CD1c-positive myeloid dendritic cell (primary cell): ENCODE data around the gene RAPGEF4.
"Not testable (repeated sequence)": the region's sequence is repeated elsewhere in the genome, so short reads cannot be mapped to it uniquely, and the experiment has no call there.

Experiments
- DNase-seq: peaks from one replicate; pipeline ENCODE4 v3.0.0-alpha.2; 2016; ENCODE audit errors: extremely low spot score

The RAPGEF4 gene

DNA sequence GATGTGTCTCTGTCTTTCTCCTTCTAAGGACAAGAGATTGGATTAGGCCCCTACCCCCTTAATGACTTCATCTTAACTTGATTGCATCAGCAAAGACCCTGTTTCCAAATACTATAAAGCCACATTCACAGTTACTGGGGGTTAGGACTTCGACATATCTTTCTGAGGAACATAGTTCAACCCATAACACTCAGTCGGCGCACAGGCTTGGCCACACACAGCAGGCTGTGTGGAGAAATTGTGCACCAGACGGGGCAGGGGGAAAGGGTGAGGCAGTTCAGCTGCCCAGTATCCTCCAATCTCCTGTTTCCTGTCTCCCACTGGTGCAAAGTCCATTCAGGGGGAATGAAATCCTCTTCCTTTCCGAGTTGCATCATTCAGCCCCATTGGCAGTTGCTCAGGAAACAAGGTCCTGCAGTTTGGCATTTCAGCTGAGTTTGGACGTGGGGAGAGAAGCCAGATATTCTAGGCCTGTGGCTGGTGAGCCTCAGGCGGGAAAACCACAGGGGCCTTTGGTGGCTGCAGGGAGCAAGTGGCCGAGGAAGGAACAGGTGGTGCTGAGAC, 9.4 kb upstream of the RAPGEF4 start:
- DNase-seq = no peak

GRCh38 chr2:172730411-172730810, 5.2 kb upstream of the RAPGEF4 start:
- DNase-seq = no peak

DNA sequence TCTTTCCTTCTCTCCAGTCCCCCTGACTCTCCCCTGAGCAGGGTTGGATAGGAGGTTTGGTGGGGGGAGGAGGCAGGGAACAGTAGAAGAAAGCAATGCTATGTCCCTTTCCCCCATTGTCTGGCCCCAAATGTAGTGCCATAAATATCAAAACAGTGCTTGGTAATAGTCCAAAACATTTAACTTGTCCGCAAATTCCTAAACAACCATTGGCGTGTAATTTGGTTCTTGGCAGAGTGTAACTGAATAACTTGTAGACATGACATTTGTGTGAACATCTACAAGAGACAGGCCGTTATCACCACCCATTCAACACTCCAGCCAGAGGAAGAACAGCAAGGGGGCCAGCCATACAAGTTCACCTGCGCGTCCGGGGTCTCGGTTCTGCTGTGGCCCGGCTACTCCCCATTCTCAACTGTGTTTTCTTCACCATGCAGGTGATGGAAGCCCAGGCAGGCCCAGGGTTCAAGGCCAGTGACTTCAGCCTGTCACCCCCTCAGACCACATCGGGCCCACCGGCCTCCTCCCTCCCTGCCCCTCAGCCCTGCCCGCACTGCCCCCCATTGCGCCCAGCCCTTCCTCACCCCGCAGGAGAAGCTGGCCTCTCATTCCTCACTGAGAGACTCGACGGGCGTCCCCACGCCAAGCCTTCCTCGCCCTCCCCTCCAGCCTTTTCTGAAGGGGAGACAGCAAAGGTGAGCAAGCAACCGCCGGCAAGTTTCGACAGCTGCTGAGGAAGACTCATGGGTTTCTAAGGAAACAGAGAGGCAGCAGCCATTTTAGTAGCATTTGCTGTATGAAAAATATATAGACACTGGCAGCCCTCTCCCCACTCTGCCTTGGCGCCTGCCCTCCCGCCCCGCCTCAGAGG, 699 bp upstream of the RAPGEF4 start:
- no peak for DNase-seq

GRCh38 chr2:172736424-172737174, 954 bp downstream of the RAPGEF4 start:
- DNase-seq = no peak

DNA sequence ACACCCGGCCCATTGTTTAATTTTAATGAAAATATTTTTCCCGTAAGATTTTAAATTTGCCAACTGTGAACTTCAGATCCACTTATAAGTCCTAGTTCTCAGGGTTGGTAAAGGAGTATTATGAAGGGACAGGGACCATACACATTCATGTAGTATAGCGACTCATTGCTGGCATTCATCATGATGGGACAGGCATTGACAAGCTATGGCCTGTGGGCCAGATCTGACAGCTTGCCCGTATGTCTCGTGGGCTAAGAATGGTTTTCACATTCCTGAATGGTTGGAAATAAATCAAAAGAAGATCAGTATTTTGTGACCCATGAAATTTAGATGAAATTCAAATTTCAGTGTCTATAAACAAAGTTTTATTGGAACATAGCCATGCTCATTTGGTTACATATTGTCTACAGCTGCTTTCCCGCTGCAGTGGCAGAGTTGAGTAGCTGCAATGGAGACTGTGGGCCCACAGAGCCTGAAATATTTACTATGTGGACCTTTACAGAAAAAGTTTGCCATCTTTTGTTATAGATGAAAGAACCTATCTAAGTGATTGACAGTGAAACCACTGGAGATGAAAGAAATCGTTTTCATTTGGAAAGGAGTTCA, 4.1 kb downstream of the RAPGEF4 start:
- no peak for DNase-seq

- DNase-seq = no peak
Observed at GRCh38 chr2:172740856-172741255, 5.2 kb downstream of the RAPGEF4 start.

DNA sequence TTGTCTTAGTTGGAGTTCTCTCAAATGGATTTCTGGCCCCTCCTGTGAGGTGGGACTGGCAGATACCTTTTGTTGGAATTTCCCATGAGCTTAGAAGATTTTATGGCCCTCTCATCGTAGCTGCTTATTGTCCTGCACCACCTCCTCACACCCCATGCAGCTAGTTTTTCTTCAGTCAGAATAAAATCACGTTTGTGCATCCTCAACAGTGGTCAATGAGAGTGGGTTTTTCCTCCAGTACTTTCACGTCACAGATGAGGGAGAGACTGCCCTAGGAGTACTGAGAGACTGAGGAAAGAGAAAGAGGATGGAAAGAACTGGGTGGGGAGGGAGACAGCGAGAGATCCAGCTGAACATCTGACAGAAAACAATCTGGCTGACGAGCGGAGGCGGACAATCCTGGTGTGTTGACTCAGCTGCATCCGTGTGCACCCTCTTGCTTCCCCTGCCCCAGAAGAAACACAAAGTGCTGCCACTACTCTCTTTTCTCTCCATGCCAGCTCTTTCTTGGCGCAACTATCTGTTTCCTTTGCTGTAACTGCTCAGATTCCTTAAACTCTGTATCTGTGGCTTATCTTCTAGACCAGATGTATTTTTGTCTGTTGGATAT, 7.4 kb downstream of the RAPGEF4 start:
- DNase-seq = no peak

DNA sequence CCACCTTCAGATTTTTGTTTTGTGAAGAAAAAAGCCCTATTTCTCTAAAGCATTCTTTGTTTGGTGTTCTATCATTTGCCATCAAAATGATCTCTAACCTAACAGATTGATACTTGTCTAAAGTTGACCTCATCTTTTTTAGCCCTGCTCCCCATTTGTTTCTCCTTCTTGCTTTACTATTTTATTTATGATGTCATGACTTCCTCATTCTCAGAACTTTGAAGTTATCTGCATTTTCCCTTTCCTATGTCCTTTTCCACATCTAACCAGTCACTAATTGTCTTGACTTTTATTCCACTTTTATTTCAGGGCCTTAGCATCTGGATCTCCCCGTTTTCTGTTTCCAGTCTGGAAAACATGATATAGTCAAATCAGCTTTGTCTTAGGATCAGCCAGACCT, 8.3 kb downstream of the RAPGEF4 start:
- DNase-seq = no peak

DNA sequence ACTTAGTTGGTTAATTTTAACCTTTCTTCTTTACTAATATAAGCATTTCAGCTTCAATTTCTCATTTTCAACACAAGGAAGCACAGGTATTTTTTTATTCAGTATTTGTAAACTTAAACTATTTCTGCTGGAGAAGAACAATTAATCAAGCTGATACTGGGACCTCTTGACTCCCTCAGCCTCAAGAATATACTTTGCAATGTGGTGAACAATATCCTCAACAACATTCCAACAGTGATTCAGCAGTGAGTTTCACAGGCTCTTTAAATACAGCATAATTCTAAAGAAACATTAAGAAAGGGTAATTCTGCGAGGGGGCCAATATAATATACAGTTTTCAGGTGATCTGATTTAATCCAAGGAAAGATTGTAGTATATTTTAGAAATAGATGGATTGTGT, 10.0 kb downstream of the RAPGEF4 start:
- DNase-seq = no peak

DNA sequence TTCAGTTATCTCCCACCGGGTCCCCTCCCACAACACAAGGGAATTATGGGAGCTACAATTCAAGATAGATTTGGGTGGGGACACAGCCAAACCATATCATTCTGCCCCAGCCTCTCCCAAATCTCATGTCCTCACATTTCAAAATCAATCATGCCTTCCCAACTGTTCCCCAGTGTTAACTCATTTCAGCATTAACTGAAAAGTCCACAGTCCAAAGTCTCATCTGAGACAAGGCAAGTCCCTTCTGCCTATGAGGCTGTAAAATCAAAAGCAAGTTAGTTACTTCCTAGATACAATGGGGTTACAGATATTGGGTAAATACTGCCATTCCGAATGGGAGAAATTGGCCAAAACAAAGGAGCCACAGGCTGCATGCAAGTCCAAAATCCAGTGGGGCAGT, 12.9 kb downstream of the RAPGEF4 start:
- DNase-seq = not testable (repeated sequence)

- no peak for DNase-seq
Observed at GRCh38 chr2:172749388-172749787, 13.7 kb downstream of the RAPGEF4 start.

DNA sequence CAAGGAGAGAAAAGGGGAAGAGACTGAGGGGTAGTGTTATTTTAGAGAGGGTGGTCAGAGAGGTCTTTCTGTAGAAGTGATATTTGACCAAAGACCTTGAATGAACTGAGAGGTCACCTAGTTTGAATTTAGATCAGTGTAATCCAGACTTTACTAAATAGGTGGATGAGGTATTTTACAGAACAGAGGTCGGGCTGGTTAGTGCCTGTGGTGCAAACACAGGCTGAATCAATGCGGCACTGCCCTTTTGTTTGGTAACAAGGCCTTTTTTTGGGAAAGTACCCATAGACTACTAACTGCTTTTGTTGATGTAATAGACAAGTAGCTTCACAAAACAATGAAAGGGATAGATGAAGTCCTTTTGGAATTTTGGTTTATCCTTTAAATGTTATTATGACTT, 15.9 kb downstream of the RAPGEF4 start:
- DNase-seq = no peak

GRCh38 chr2:172753610-172754009, 18.0 kb downstream of the RAPGEF4 start:
- peak; percentile 11 for DNase-seq

- DNase-seq = no peak
Observed at GRCh38 chr2:172759441-172759840, 23.8 kb downstream of the RAPGEF4 start.

- no peak for DNase-seq
Observed at GRCh38 chr2:172761306-172761705, 25.7 kb downstream of the RAPGEF4 start.

GRCh38 chr2:172762574-172762973, 26.9 kb downstream of the RAPGEF4 start:
- DNase-seq = no peak

DNA sequence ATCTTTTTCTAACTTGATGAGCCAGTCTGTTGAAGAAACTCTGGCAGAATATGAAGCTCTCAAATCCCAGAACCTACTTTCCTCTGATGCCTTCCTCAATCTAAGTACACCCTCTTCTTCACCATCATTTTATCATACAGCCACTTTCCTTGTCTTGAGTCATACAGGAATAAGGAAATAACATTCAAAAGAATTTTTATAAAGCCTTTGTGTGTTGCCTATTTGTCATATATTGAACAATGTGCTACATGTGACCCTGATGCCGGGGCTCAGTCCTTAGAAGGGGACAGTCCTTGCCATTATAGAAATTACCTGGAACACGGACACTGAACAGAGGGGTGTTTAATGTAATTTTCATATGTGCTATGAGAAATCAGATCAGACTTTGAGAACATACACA, 27.4 kb downstream of the RAPGEF4 start:
- no peak for DNase-seq

- DNase-seq = no peak
Observed at GRCh38 chr2:172765662-172766061, 30.0 kb downstream of the RAPGEF4 start.

DNA sequence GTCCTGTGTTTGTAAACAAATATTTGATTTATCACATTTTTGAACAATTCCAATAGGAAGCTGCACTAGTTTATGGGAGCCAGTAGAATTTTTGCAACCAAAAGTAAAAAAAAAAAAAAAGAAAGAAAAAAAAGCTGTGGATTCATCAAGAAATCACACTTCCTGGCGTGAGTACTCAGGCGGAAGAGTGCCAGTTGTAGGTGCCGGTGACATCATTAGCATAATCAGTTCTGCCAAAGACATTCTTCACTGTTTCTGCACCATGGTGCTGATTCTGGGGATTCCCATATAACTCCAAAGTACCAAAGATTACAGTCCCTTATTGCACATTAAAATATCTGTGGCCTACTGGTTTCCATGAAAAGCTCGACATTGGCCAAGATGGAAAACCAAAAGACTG, 32.8 kb downstream of the RAPGEF4 start:
- no peak for DNase-seq

DNA sequence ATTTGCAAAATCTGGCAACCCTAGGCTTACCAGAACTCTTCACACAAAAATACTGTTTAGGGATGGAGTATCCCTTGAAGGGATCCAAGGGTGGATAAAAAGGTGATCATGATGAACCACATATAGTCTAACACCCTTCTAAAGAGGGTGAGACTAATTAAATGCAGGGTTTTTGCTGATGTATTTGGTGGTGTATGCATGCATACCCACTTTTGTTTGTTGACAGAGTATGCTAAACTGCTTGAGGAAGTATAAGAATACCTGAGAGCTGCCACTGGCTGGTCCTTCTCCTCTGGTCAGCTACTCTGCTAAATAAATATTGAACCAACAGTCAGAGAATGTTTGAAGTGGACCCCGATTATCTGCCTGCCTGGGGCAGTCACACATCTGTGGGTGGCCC, 34.2 kb downstream of the RAPGEF4 start:
- no peak for DNase-seq

DNA sequence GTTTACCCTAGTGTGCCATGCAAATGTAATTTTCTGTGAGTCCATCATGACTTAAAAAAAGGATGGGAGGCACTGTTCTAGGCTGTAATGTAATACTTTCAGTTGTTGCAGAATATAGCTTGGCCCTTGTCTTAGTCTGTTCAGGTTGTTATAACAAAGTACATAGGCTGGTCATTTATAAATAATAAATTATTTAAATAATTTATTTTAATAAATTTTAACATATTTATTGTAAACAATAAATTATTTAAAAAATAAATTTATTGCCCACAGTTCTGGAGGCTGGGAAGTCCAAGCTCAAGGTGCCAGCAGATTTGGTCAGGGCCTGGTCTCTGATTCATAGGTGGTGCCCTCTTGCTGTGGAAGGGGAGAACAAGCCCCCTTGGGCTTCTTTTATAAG, 35.2 kb downstream of the RAPGEF4 start:
- DNase-seq = no peak

DNA sequence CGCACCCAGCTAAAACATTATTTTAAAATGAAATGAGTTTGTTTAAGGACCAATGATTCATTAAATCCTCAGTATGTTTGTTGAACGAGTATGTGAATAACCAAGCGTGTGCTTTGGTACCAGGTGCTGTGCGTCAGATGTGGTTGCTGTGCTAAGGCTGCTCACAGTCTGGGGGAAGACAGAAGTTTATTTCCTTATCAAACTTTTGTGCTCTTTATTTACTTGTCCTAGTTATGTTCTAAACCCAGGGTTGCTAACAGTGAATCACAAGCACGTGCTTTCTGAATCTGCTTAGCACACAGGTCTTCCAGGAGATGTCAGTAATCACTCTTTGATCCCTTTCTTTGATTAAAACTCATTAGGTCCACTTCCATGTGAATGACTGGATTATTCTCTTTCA, 37.0 kb downstream of the RAPGEF4 start:
- no peak for DNase-seq
